ENCODE results near the gene NTN5.

NTN5 gene

DNA sequence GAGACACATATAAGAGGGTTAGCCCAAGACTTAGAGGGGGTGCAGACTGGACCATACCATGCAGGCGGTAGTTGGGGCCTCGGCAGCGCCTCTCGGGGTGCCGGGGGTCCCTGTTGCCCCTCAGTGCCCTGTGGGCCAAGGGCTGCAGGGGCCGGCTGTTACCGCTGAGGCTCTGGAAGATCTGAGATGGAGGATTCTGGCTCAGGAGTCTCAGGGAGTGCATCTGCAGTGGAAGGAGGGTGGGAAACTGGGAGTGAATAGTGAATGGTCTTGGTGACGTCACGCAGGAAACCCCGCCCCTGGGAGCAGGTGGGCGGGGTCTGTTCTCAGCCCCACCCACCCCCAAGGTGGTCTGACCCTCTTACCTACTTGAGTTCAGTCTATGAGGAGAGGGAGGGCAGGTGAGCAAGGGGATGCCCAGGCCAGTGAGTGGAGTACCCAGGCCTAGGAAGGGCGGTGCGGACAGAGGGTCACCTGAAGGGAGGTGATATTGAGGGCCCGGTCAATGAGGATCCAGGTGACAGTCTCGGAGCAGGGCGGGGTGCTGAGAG, 33.9 kb downstream of the NTN5 start:
- Histone ChIP-seq H3K36me3 (no peaks in the 10 kb centered on the region), H3K4me3 (ENCODE audit: low read depth, low read length) (no peak overlapping the region), H3K27me3 (no peaks in the 10 kb centered on the region), H3K4me1 (peaks cover 16% of the 10 kb centered on the region), H3K9me3 (no peaks in the 10 kb centered on the region)
- no peak for TF ChIP-seq CTCF (IDR thresholded peaks at IDR 0.05; ENCODE audit: low read depth, low read length)
- peak; percentile 29 for DNase-seq

DNA sequence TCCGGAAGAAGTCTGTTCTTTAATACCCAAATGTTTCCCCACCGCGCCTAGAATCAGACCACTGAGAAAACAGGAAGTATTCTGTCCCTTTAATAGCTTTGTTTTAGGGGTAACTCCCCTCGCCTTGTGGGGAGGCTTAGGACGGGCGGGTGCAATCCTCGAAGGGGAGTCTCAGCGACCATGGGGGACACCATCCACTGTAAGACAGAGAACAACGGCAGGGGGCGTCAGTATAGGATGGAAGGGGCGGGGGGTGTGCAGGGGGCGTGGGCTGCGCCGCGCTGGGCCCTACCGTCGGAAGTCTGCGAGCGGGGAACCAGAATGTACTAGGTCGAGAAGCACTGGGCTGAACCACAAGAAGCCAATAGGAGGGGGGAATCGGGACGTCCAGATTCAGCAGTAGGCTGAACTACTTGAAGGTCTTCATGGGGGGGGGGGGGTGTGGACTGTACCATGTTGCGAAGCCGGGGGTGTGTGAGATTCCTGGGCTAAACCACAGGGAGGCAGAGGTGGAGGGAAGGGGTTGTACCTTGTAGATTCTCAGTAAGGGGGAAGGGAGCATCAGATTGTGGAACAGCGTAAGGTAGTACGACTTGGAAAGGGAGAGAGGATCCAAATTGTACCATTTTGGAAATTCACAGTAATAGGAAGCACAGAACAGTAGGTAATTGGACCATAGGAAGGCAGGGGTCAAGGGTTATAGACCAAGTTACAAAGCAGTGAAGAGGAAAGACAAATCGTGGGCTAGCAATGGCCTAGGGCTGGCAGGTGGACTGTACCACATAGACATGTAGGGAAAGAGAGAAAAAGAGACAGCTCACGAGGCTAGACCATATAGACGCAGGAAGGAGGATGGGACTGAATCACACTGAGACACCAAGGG, 34.6 kb downstream of the NTN5 start:
- no peaks in the 10 kb centered on the region for H3K36me3 ChIP-seq
- peaks cover 22% of the 10 kb centered on the region for H3K4me1 ChIP-seq
- no peaks in the 10 kb centered on the region for H3K9me3 ChIP-seq
- DNase-seq, result peak; percentile 83
- H3K27me3 ChIP-seq, result no peaks in the 10 kb centered on the region
- peak; percentile 11; the same call in 1 of the 2 replicates for TF ChIP-seq CTCF (IDR thresholded peaks at IDR 0.05; ENCODE audit: low read depth, low read length)
- H3K4me3 ChIP-seq (ENCODE audit: low read depth, low read length), result peak overlapping the region; percentile 29

DNA sequence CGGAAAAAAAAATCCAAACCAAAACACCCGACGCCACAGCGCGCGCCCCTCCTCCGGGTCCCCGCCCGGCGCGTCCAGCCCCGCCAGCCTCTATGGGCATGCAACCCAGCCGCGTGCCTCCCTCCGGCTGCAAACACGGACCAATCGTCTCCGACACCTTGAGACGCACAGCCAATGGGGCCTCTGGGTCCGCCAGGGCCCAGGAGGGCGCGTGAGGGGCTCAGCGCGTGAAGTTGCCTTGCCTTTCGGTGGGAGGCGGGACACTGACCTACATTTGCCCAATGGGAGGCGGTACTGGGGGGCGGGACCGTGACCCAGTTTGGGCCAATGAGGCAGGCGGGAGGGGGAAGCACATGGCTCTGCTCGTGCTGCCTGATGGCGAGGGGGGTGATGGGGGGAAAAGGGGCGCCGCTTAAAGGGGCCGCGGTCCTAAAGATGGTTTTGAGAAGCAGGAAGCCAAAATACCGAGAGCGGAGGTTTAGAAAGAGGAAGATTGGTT, 35.3 kb downstream of the NTN5 start:
- Histone ChIP-seq H3K9me3 (no peaks in the 10 kb centered on the region), H3K4me1 (peaks cover 22% of the 10 kb centered on the region), H3K4me3 (ENCODE audit: low read depth, low read length) (peak overlapping the region; percentile 65), H3K36me3 (no peaks in the 10 kb centered on the region), H3K27me3 (no peaks in the 10 kb centered on the region)
- TF ChIP-seq CTCF (IDR thresholded peaks at IDR 0.05; ENCODE audit: low read depth, low read length), result no peak
- DNase-seq, result peak; percentile 99

- peak; percentile 65 for DNase-seq
- no peaks in the 10 kb centered on the region for H3K9me3 ChIP-seq
- H3K36me3 ChIP-seq, result no peaks in the 10 kb centered on the region
- H3K4me3 ChIP-seq (ENCODE audit: low read depth, low read length), result peak within 1 kb of the TSS; percentile 65
- no peak; the same call in 1 of the 2 replicates for TF ChIP-seq CTCF (IDR thresholded peaks at IDR 0.05; ENCODE audit: low read depth, low read length)
- H3K4me1 ChIP-seq, result peaks cover 22% of the 10 kb centered on the region
- H3K27me3 ChIP-seq, result no peaks in the 10 kb centered on the region
These were observed 35.9 kb downstream of the NTN5 start, which contains the start of gene DBP for GRCh38 chr19:48636859-48637448. TSS of gene DBP (minus strand) at chr19:48637379. CDS start at chr19:48636994, 385 bp downstream.

DNA sequence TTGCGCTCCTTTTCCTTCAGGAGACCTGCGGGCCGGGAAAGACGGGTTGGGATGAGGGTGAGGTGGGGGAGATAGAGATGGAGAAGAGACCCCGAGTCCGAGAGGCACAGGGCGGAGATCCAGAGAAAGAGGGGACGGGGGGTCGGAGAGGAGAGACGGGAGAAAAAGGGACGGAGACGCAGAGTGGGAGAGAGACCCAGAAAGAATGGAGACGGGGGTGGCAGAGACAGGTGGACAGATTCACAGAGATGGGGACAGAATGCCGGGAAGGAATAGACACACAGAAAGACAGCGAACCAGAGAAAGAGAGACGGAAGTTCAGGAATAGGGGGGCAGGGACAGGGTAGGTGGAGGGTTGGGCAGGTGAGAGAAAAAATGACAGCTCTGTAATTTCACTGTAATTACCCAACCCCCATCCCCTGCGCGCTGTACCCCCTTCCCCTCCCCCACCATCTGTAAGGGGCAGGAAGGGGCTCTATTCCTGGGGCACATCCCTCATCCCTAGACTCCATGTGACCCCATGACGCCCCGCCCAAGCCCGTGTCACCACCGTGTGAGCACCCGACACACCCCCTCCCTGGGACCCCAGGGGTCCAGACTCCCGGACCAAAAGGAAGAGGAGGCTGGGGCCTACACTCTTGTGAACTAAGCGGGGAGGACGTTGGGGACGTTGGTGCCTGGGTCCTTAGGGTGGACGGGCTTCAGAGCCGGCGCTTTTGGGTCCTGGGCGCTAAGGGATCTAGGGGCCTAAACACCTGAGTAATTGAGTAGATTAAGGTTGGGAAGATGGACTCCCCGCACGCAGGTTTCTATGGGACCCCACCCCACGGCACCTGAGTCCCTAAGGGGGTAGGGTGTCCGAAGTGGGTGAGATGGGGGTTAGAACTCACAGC, 36.6 kb downstream of the NTN5 start:
- DNase-seq, result no peak
- no peak for TF ChIP-seq CTCF (IDR thresholded peaks at IDR 0.05; ENCODE audit: low read depth, low read length)
- Histone ChIP-seq H3K4me1 (peaks cover 22% of the 10 kb centered on the region), H3K4me3 (ENCODE audit: low read depth, low read length) (peak overlapping the region; percentile 65), H3K27me3 (no peaks in the 10 kb centered on the region), H3K36me3 (no peaks in the 10 kb centered on the region), H3K9me3 (no peaks in the 10 kb centered on the region)

Data from BE2C (cell line).